A549 (cell line): ENCODE results near the gene SLC26A8. TPM values are rescaled to one million over a fixed set of nuclear protein-coding genes. Genes with fewer than 3 reads are reported as not detected.

Experiments
- CHD4 ChIP-seq: fragments of 200-600 bp; sonication (generic); IDR thresholded peaks from 2 replicates; pipeline ENCODE4 v1.6.1; 2016; ENCODE audit warnings: antibody characterized with exemption, mild to moderate bottlenecking, borderline replicate concordance
- JUNB ChIP-seq: fragments of >200 bp; sonication (Bioruptor Twin); formaldehyde crosslinking; IDR thresholded peaks from 2 replicates; pipeline ENCODE4 v1.6.1; 2016
- polyA plus RNA-seq, 4 experiments: library from polyadenylated mRNA; depleted of rRNA in 3 of 4; stranded (reverse); fragments of >200 nt; fragmentation: RNase III in 1 of 4; extraction: RNeasy Plus Mini Kit Qiagen cat#74134 plus additional on column Dnase treatment in 1 of 4; gene quantifications; 2 replicates in 3 of 4; 3 replicates in 1 of 4; pipeline ENCODE4 v1.2.3, GENCODE V29; 2011 to 2017
- TF ChIP-seq, protein P1 (sequence below): fragments of >200 bp; sonication (Bioruptor Twin); formaldehyde crosslinking; IDR thresholded peaks from 3 replicates; pipeline ENCODE4 v1.6.1; 2016

Gene SLC26A8
- polyA plus RNA-seq, 2 of the 4 experiments (the other 2 are of a cell fraction): not detected

DNA sequence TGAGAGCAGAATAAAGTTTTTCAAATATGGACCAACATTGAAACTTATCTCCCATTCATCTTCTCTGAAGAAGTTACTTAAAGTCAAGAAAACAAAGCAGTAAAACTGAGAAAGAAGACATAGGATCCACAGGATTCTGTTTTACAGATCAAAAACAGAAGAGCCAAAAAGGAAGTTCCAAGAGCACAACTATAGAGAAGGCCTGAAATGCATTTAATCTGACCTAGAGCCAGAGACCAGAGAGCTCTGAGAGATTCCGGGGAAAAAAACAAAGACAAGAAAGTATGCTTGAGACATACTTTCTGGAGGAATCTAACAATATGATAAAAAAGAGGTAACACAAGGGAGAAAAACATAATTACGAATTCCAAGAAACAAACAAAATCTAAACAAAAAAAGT lies 129.7 kb downstream of the SLC26A8 start (continued):
- TF ChIP-seq CHD4: no peak
- no peak for TF ChIP-seq JUNB
- TF ChIP-seq, protein P1, sequence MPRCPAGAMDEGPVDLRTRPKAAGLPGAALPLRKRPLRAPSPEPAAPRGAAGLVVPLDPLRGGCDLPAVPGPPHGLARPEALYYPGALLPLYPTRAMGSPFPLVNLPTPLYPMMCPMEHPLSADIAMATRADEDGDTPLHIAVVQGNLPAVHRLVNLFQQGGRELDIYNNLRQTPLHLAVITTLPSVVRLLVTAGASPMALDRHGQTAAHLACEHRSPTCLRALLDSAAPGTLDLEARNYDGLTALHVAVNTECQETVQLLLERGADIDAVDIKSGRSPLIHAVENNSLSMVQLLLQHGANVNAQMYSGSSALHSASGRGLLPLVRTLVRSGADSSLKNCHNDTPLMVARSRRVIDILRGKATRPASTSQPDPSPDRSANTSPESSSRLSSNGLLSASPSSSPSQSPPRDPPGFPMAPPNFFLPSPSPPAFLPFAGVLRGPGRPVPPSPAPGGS: no peak
- TF ChIP-seq, all 56 proteins: peak for 0

Other genes starting within 250 kb of the SLC26A8 start
- 0.36 and 0.72 TPM in 2 replicates for gene CLPSL2, start 248.0 kb downstream of the SLC26A8 start, polyA plus RNA-seq (2011; rRNA removed)
- 0.37 to 0.38 TPM in 2 of 3 replicates, not detected in the other for gene CLPSL2, start 248.0 kb downstream of the SLC26A8 start, polyA plus RNA-seq (2017; fragmentation: RNase III; extraction: RNeasy Plus Mini Kit Qiagen cat#74134 plus additional on column Dnase treatment)
- gene CLPSL1, start 243.6 kb downstream of the SLC26A8 start, polyA plus RNA-seq (2011; rRNA removed): not detected in 2 replicates
- not detected in 3 replicates for gene CLPSL1, start 243.6 kb downstream of the SLC26A8 start, polyA plus RNA-seq (2017; fragmentation: RNase III; extraction: RNeasy Plus Mini Kit Qiagen cat#74134 plus additional on column Dnase treatment)
- not detected in 2 replicates for gene CLPS, start 227.3 kb downstream of the SLC26A8 start, polyA plus RNA-seq (2011; rRNA removed)
- gene CLPS, start 227.3 kb downstream of the SLC26A8 start, polyA plus RNA-seq (2017; fragmentation: RNase III; extraction: RNeasy Plus Mini Kit Qiagen cat#74134 plus additional on column Dnase treatment): not detected in 3 replicates
- gene LHFPL5, start 219.3 kb downstream of the SLC26A8 start, polyA plus RNA-seq (2011; rRNA removed): 0.06 and 0.15 TPM in 2 replicates
- gene LHFPL5, start 219.3 kb downstream of the SLC26A8 start, polyA plus RNA-seq (2017; fragmentation: RNase III; extraction: RNeasy Plus Mini Kit Qiagen cat#74134 plus additional on column Dnase treatment): 0.10 to 0.17 TPM (median 0.16 TPM) in 3 replicates
- 39.9 and 65.9 TPM in 2 replicates for gene SRPK1, start 103.5 kb downstream of the SLC26A8 start, polyA plus RNA-seq (2011; rRNA removed)
- 46.2 to 54.0 TPM (median 46.9 TPM) in 3 replicates for gene SRPK1, start 103.5 kb downstream of the SLC26A8 start, polyA plus RNA-seq (2017; fragmentation: RNase III; extraction: RNeasy Plus Mini Kit Qiagen cat#74134 plus additional on column Dnase treatment)
- 36.7 and 40.2 TPM in 2 replicates for gene MAPK14, start 3.2 kb upstream of the SLC26A8 start, polyA plus RNA-seq (2011; rRNA removed)
- gene MAPK14, start 3.2 kb upstream of the SLC26A8 start, polyA plus RNA-seq (2017; fragmentation: RNase III; extraction: RNeasy Plus Mini Kit Qiagen cat#74134 plus additional on column Dnase treatment): 19.4 to 20.5 TPM (median 19.9 TPM) in 3 replicates
- 0.45 TPM in 2 replicates for gene MAPK13, start 105.9 kb upstream of the SLC26A8 start, polyA plus RNA-seq (2011; rRNA removed)
- gene MAPK13, start 105.9 kb upstream of the SLC26A8 start, polyA plus RNA-seq (2017; fragmentation: RNase III; extraction: RNeasy Plus Mini Kit Qiagen cat#74134 plus additional on column Dnase treatment): 0.63 to 1.0 TPM (median 0.87 TPM) in 3 replicates
- gene BRPF3, start 172.1 kb upstream of the SLC26A8 start, polyA plus RNA-seq (2011; rRNA removed): 9.8 and 10.7 TPM in 2 replicates
- 9.8 to 11.2 TPM (median 11.1 TPM) in 3 replicates for gene BRPF3, start 172.1 kb upstream of the SLC26A8 start, polyA plus RNA-seq (2017; fragmentation: RNase III; extraction: RNeasy Plus Mini Kit Qiagen cat#74134 plus additional on column Dnase treatment)
- gene PNPLA1, start 245.4 kb upstream of the SLC26A8 start, polyA plus RNA-seq (2011; rRNA removed): 0.09 and 0.12 TPM in 2 replicates
- 0.04 TPM in 1 of 3 replicates, not detected in the others for gene PNPLA1, start 245.4 kb upstream of the SLC26A8 start, polyA plus RNA-seq (2017; fragmentation: RNase III; extraction: RNeasy Plus Mini Kit Qiagen cat#74134 plus additional on column Dnase treatment)